IPS DF 4.7 (cell line): ENCODE data around the gene TEKT1.
"Not testable (repeated sequence)": the region's sequence is repeated elsewhere in the genome, so short reads cannot be mapped to it uniquely, and the experiment has no call there.

Experiments
- DNase-seq: peaks from one replicate; pipeline ENCODE4 v3.0.0-alpha.2; 2013; ENCODE audit warnings: low spot score; ENCODE audit errors: extremely low read depth

TEKT1 gene

GRCh38 chr17:6816368-6816767 lies 15.2 kb downstream of the TEKT1 start:
- not testable (repeated sequence) for DNase-seq

GRCh38 chr17:6815775-6816174 lies 15.8 kb downstream of the TEKT1 start:
- DNase-seq = no peak

- DNase-seq = no peak
Observed at GRCh38 chr17:6812295-6812694, 19.2 kb downstream of the TEKT1 start.

GRCh38 chr17:6811510-6811909 lies 20.0 kb downstream of the TEKT1 start:
- DNase-seq = no peak

- no peak for DNase-seq
Observed at GRCh38 chr17:6800422-6801027, 31.0 kb downstream of the TEKT1 start.

- no peak for DNase-seq
Observed at GRCh38 chr17:6799738-6800137, 31.8 kb downstream of the TEKT1 start.

GRCh38 chr17:6797718-6798351 lies 33.7 kb downstream of the TEKT1 start:
- DNase-seq = no peak

GRCh38 chr17:6796887-6797490 lies 34.5 kb downstream of the TEKT1 start:
- DNase-seq = no peak

- no peak for DNase-seq
Observed at GRCh38 chr17:6796017-6796886, 35.3 kb downstream of the TEKT1 start.

GRCh38 chr17:6793748-6794493 lies 37.6 kb downstream of the TEKT1 start:
- DNase-seq = no peak

GRCh38 chr17:6789146-6789545 lies 42.4 kb downstream of the TEKT1 start:
- DNase-seq = no peak

- no peak for DNase-seq
Observed at GRCh38 chr17:6787081-6787693, 44.3 kb downstream of the TEKT1 start.

GRCh38 chr17:6786618-6787017 lies 44.9 kb downstream of the TEKT1 start:
- DNase-seq = no peak

GRCh38 chr17:6782244-6782643 lies 49.3 kb downstream of the TEKT1 start:
- DNase-seq = no peak

- DNase-seq = no peak
Observed at GRCh38 chr17:6780886-6781285, 50.6 kb downstream of the TEKT1 start.

GRCh38 chr17:6780001-6780400 lies 51.5 kb downstream of the TEKT1 start:
- no peak for DNase-seq

GRCh38 chr17:6779411-6779810 lies 52.1 kb downstream of the TEKT1 start:
- no peak for DNase-seq

GRCh38 chr17:6775871-6776405 lies 55.6 kb downstream of the TEKT1 start, which contains the start of gene FBXO39:
Gene FBXO39, plus strand, starts transcription at chr17:6776215. Its CDS starts 3,654 bp downstream, at chr17:6779869.
- no peak for DNase-seq

GRCh38 chr17:6774906-6775305 lies 56.6 kb downstream of the TEKT1 start:
- DNase-seq = not testable (repeated sequence)

- DNase-seq = no peak
Observed at GRCh38 chr17:6772016-6772415, 59.5 kb downstream of the TEKT1 start.
